GM20431 (cell line): ENCODE data around the gene CA5B.
"Not testable (repeated sequence)": the region's sequence is repeated elsewhere in the genome, so short reads cannot be mapped to it uniquely, and the experiment has no call there.

Experiments
- in situ Hi-C: fragments of 300-500 bp; cut with MseI, MboI; formaldehyde crosslinking; loops from one replicate; pipeline ENCODE4 v1.15.0; 2020; ENCODE audit warnings: low sequenced_read_pairs; ENCODE audit not compliant: unreplicated experiment

Gene CA5B

GRCh38 chrX:15737959-15738902 is at the start of gene CA5B:
TSS of gene CA5B (plus strand) at chrX:15738270. CDS start at chrX:15750024, 11,754 bp downstream.
- in situ Hi-C loops: no loop called here

GRCh38 chrX:15694941-15695451 is 43.1 kb upstream of the CA5B start:
- in situ Hi-C loops: no loop called here

GRCh38 chrX:15696516-15696915 is 41.6 kb upstream of the CA5B start:
- in situ Hi-C loops: no loop called here

GRCh38 chrX:15702488-15703371 is 35.3 kb upstream of the CA5B start:
- in situ Hi-C loops: no loop called here

GRCh38 chrX:15703809-15704208 is 34.3 kb upstream of the CA5B start:
- in situ Hi-C loops: not testable (repeated sequence)

GRCh38 chrX:15704273-15704672 is 33.8 kb upstream of the CA5B start:
- in situ Hi-C loops: not testable (repeated sequence)

- in situ Hi-C loops: no loop called here
These were observed 23.5 kb upstream of the CA5B start for GRCh38 chrX:15714529-15714928.

GRCh38 chrX:15718283-15718970 is 19.6 kb upstream of the CA5B start:
- in situ Hi-C loops: no loop called here

GRCh38 chrX:15719324-15719968 is 18.6 kb upstream of the CA5B start:
- in situ Hi-C loops: no loop called here

- in situ Hi-C loops: no loop called here
These were observed 16.2 kb upstream of the CA5B start for GRCh38 chrX:15721911-15722310.

- in situ Hi-C loops: no loop called here
These were observed 14.1 kb upstream of the CA5B start for GRCh38 chrX:15723887-15724517.

GRCh38 chrX:15724911-15725310 is 13.2 kb upstream of the CA5B start:
- in situ Hi-C loops: no loop called here

GRCh38 chrX:15731368-15731767 is 6.7 kb upstream of the CA5B start:
- in situ Hi-C loops: not testable (repeated sequence)

- in situ Hi-C loops: no loop called here
These were observed 696 bp upstream of the CA5B start for GRCh38 chrX:15737190-15737958.

GRCh38 chrX:15739886-15740285 is 1.8 kb downstream of the CA5B start:
- in situ Hi-C loops: no loop called here

- in situ Hi-C loops: no loop called here
These were observed 6.3 kb downstream of the CA5B start for GRCh38 chrX:15744181-15744867.

GRCh38 chrX:15745179-15745578 is 7.1 kb downstream of the CA5B start:
- in situ Hi-C loops: no loop called here

GRCh38 chrX:15746651-15747050 is 8.6 kb downstream of the CA5B start:
- in situ Hi-C loops: not testable (repeated sequence)
